ENCODE data around the gene PSMB8.
"Not testable (repeated sequence)": the region's sequence is repeated elsewhere in the genome, so short reads cannot be mapped to it uniquely, and the experiment has no call there.

PSMB8 gene

DNA sequence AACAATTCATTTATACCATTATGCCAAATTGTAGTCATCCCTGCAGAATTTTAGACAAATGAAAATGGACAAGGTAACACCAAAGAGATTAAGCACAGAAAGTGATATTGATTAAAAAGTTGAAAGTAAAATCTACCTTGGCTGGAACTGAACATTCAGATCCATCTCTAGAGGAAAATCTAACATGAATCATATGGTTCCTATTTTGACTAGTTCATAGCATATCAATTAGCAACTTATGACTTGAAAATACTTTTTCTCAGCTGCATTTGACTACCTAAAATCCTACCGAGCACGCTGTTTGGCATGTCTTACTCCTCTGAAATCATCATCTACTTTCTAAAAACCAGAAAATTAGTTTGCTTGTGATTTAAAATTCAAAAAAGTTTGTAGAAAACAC lies 32.8 kb upstream of the PSMB8 start:
- no peak overlapping the region for H4K8ac ChIP-seq (ENCODE audit: low read depth, low read length)
- no peak overlapping the region for H2BK5ac ChIP-seq (ENCODE audit: low read length)
- H3K23ac ChIP-seq (ENCODE audit: low read length), result no peak overlapping the region
- no CpG with 5 or more reads among the region's 2 CpGs for WGBS (ENCODE audit: extremely low coverage, insufficient coverage, low lambda C conversion rate)
- no peak overlapping the region for H3K4ac ChIP-seq (ENCODE audit: low read depth, low read length)
- no peak overlapping the region for H3K27ac ChIP-seq (ENCODE audit: low read depth, low read length)
- H3K79me1 ChIP-seq (ENCODE audit: low read length), result no peaks in the 10 kb centered on the region
- H3K18ac ChIP-seq (ENCODE audit: low read length), result no peak overlapping the region
- H2BK15ac ChIP-seq (replicated peaks; ENCODE audit: low read depth), result no peak overlapping the region
- no peak overlapping the region for H4K5ac ChIP-seq (ENCODE audit: low read length)
- no peak overlapping the region for H2BK120ac ChIP-seq (ENCODE audit: low read depth, low read length)
- no peak overlapping the region for H3K4me3 ChIP-seq (ENCODE audit: low read length)
- no peak overlapping the region for H3K4me2 ChIP-seq (ENCODE audit: low read length)
- H3K36me3 ChIP-seq (ENCODE audit: control insufficient read depth, insufficient read depth, low read length), result no peaks in the 10 kb centered on the region
- no peak overlapping the region for H3K56ac ChIP-seq (ENCODE audit: low read length)
- H3K9ac ChIP-seq (ENCODE audit: low read length), result no peak overlapping the region
- no peaks in the 10 kb centered on the region for H3K79me2 ChIP-seq (ENCODE audit: control insufficient read depth, insufficient read depth, low read length)
- no peaks in the 10 kb centered on the region for H3K4me1 ChIP-seq (ENCODE audit: control insufficient read depth, low read depth, low read length)
- no peak overlapping the region for H2AK5ac ChIP-seq (ENCODE audit: low read length)
- no peak for DNase-seq
- no peaks in the 10 kb centered on the region for H3K27me3 ChIP-seq (ENCODE audit: insufficient read depth, low read length, poor library complexity)

GRCh38 chr6:32873947-32874346 lies 30.1 kb upstream of the PSMB8 start:
- not testable (repeated sequence) for H2BK15ac ChIP-seq (replicated peaks; ENCODE audit: low read depth); H4K5ac ChIP-seq (ENCODE audit: low read length); H3K4ac ChIP-seq (ENCODE audit: low read depth, low read length); H2BK120ac ChIP-seq (ENCODE audit: low read depth, low read length); H3K23ac ChIP-seq (ENCODE audit: low read length); H3K4me3 ChIP-seq (ENCODE audit: low read length); H3K79me2 ChIP-seq (ENCODE audit: control insufficient read depth, insufficient read depth, low read length); H3K4me2 ChIP-seq (ENCODE audit: low read length); H4K8ac ChIP-seq (ENCODE audit: low read depth, low read length); H3K27ac ChIP-seq (ENCODE audit: low read depth, low read length); H3K36me3 ChIP-seq (ENCODE audit: control insufficient read depth, insufficient read depth, low read length); H3K9ac ChIP-seq (ENCODE audit: low read length); H3K18ac ChIP-seq (ENCODE audit: low read length); DNase-seq; H3K79me1 ChIP-seq (ENCODE audit: low read length); H2AK5ac ChIP-seq (ENCODE audit: low read length); H2BK5ac ChIP-seq (ENCODE audit: low read length); H3K4me1 ChIP-seq (ENCODE audit: control insufficient read depth, low read depth, low read length); H3K56ac ChIP-seq (ENCODE audit: low read length); H3K27me3 ChIP-seq (ENCODE audit: insufficient read depth, low read length, poor library complexity)
- no CpG with 5 or more reads among the region's 1 CpG for WGBS (ENCODE audit: extremely low coverage, insufficient coverage, low lambda C conversion rate)

- H3K27ac ChIP-seq (ENCODE audit: low read depth, low read length), result no peak overlapping the region
- no peaks in the 10 kb centered on the region for H3K27me3 ChIP-seq (ENCODE audit: insufficient read depth, low read length, poor library complexity)
- no peaks in the 10 kb centered on the region for H3K4me1 ChIP-seq (ENCODE audit: control insufficient read depth, low read depth, low read length)
These were observed 24.5 kb upstream of the PSMB8 start for GRCh38 chr6:32868257-32868788.

DNA sequence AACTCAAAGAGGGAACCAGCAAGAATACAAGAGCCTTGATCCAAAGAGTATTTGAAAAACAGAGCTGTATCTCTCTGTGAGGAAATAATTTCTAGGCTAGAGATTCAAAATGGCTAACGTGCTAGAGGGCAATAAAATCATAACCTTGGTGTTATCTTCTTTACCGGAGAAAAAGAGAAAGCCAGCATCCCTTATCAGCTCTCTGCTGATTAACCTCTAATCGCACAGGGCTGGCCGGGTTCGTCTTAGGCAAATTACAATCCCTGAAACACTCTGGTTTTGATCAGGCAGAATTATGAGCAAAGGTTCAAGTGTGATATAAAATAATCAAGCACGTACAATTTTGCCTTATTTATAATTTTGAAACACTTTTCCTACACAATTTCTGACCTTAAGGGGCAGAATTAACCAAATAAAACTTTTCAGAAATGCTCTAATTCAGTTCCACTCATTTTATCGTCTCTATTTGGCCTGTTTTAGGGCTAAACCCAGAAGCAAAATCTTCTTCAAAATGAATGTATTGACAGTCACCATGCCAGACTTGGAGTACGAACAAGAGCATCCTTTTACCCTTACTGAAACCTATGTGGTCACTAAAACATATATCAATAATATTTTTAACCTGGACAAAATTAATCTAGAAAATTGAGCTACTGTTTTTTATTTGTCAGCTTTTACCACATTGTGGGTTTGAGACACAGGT lies 23.9 kb upstream of the PSMB8 start:
- Histone ChIP-seq H3K27ac (ENCODE audit: low read depth, low read length) (no peak overlapping the region), H2BK120ac (ENCODE audit: low read depth, low read length) (no peak overlapping the region), H2BK15ac (replicated peaks; ENCODE audit: low read depth) (no peak overlapping the region), H3K18ac (ENCODE audit: low read length) (no peak overlapping the region), H4K8ac (ENCODE audit: low read depth, low read length) (no peak overlapping the region), H3K27me3 (ENCODE audit: insufficient read depth, low read length, poor library complexity) (no peaks in the 10 kb centered on the region), H3K36me3 (ENCODE audit: control insufficient read depth, insufficient read depth, low read length) (no peaks in the 10 kb centered on the region), H3K4ac (ENCODE audit: low read depth, low read length) (no peak overlapping the region), H2AK5ac (ENCODE audit: low read length) (no peak overlapping the region), H2BK5ac (ENCODE audit: low read length) (no peak overlapping the region), H3K4me3 (ENCODE audit: low read length) (no peak overlapping the region), H3K56ac (ENCODE audit: low read length) (no peak overlapping the region), H4K5ac (ENCODE audit: low read length) (no peak overlapping the region), H3K79me2 (ENCODE audit: control insufficient read depth, insufficient read depth, low read length) (no peaks in the 10 kb centered on the region), H3K79me1 (ENCODE audit: low read length) (no peaks in the 10 kb centered on the region), H3K4me1 (ENCODE audit: control insufficient read depth, low read depth, low read length) (no peaks in the 10 kb centered on the region), H3K23ac (ENCODE audit: low read length) (no peak overlapping the region), H3K9ac (ENCODE audit: low read length) (no peak overlapping the region), H3K4me2 (ENCODE audit: low read length) (no peak overlapping the region)
- no peak for DNase-seq
- WGBS (ENCODE audit: extremely low coverage, insufficient coverage, low lambda C conversion rate), result no CpG with 5 or more reads among the region's 8 CpGs

More at GRCh38 chr6:32868257-32868788, 24.5 kb upstream of the PSMB8 start:
- H3K4me3 ChIP-seq (ENCODE audit: low read length), result no peak overlapping the region
- peak; percentile 61 for DNase-seq
- H2AK5ac ChIP-seq (ENCODE audit: low read length), result no peak overlapping the region
- no peak overlapping the region for H3K4ac ChIP-seq (ENCODE audit: low read depth, low read length)
- no CpG with 5 or more reads among the region's 5 CpGs for WGBS (ENCODE audit: extremely low coverage, insufficient coverage, low lambda C conversion rate)
- no peak overlapping the region for H4K5ac ChIP-seq (ENCODE audit: low read length)
- H2BK5ac ChIP-seq (ENCODE audit: low read length), result no peak overlapping the region
- H2BK15ac ChIP-seq (replicated peaks; ENCODE audit: low read depth), result no peak overlapping the region
- H4K8ac ChIP-seq (ENCODE audit: low read depth, low read length), result no peak overlapping the region
- no peak overlapping the region for H3K56ac ChIP-seq (ENCODE audit: low read length)
- no peak overlapping the region for H3K18ac ChIP-seq (ENCODE audit: low read length)
- H2BK120ac ChIP-seq (ENCODE audit: low read depth, low read length), result no peak overlapping the region
- no peak overlapping the region for H3K4me2 ChIP-seq (ENCODE audit: low read length)
- H3K79me1 ChIP-seq (ENCODE audit: low read length), result no peaks in the 10 kb centered on the region
- no peak overlapping the region for H3K9ac ChIP-seq (ENCODE audit: low read length)
- H3K79me2 ChIP-seq (ENCODE audit: control insufficient read depth, insufficient read depth, low read length), result no peaks in the 10 kb centered on the region
- H3K23ac ChIP-seq (ENCODE audit: low read length), result no peak overlapping the region
- H3K36me3 ChIP-seq (ENCODE audit: control insufficient read depth, insufficient read depth, low read length), result no peaks in the 10 kb centered on the region

GRCh38 chr6:32867022-32867477 lies 23.2 kb upstream of the PSMB8 start:
- H2BK120ac ChIP-seq (ENCODE audit: low read depth, low read length), result no peak overlapping the region
- H3K36me3 ChIP-seq (ENCODE audit: control insufficient read depth, insufficient read depth, low read length), result no peaks in the 10 kb centered on the region
- no peak overlapping the region for H3K23ac ChIP-seq (ENCODE audit: low read length)
- no peak overlapping the region for H3K18ac ChIP-seq (ENCODE audit: low read length)
- no peak overlapping the region for H3K4me3 ChIP-seq (ENCODE audit: low read length)
- no peak for DNase-seq
- no peaks in the 10 kb centered on the region for H3K27me3 ChIP-seq (ENCODE audit: insufficient read depth, low read length, poor library complexity)
- no peak overlapping the region for H2BK15ac ChIP-seq (replicated peaks; ENCODE audit: low read depth)
- no peak overlapping the region for H2BK5ac ChIP-seq (ENCODE audit: low read length)
- H3K79me1 ChIP-seq (ENCODE audit: low read length), result no peaks in the 10 kb centered on the region
- WGBS (ENCODE audit: extremely low coverage, insufficient coverage, low lambda C conversion rate), result no CpG with 5 or more reads among the region's 3 CpGs
- H3K79me2 ChIP-seq (ENCODE audit: control insufficient read depth, insufficient read depth, low read length), result no peaks in the 10 kb centered on the region
- H3K27ac ChIP-seq (ENCODE audit: low read depth, low read length), result no peak overlapping the region
- H3K4me2 ChIP-seq (ENCODE audit: low read length), result no peak overlapping the region
- no peak overlapping the region for H2AK5ac ChIP-seq (ENCODE audit: low read length)
- H3K4ac ChIP-seq (ENCODE audit: low read depth, low read length), result no peak overlapping the region
- H4K8ac ChIP-seq (ENCODE audit: low read depth, low read length), result no peak overlapping the region
- no peak overlapping the region for H3K9ac ChIP-seq (ENCODE audit: low read length)
- no peaks in the 10 kb centered on the region for H3K4me1 ChIP-seq (ENCODE audit: control insufficient read depth, low read depth, low read length)
- no peak overlapping the region for H4K5ac ChIP-seq (ENCODE audit: low read length)
- no peak overlapping the region for H3K56ac ChIP-seq (ENCODE audit: low read length)

Measured in mesendoderm (in vitro differentiated cells).